ENCODE measurements around the gene FBN1.

DNA sequence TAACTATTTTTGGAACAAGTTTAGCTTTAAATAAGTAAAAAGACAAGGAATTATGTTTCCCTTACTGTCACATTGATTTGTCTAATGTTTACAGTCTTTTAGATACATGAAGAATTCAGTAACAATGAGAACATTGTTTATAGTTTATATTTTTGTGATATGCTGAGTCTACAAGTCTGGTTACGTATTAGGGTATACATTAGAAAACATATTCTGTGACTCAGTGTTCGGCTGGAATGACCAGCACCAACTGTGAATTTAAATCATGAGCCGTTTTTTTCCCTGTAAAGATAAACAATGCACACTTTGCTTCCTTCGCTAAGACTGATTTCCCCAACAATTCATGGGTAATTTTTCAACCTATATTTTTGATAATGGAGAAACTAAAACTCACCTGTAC lies 182.8 kb downstream of the FBN1 start:
- no peak for TF ChIP-seq POLR2A (IDR thresholded peaks at IDR 0.05)
- TF ChIP-seq, protein P1, sequence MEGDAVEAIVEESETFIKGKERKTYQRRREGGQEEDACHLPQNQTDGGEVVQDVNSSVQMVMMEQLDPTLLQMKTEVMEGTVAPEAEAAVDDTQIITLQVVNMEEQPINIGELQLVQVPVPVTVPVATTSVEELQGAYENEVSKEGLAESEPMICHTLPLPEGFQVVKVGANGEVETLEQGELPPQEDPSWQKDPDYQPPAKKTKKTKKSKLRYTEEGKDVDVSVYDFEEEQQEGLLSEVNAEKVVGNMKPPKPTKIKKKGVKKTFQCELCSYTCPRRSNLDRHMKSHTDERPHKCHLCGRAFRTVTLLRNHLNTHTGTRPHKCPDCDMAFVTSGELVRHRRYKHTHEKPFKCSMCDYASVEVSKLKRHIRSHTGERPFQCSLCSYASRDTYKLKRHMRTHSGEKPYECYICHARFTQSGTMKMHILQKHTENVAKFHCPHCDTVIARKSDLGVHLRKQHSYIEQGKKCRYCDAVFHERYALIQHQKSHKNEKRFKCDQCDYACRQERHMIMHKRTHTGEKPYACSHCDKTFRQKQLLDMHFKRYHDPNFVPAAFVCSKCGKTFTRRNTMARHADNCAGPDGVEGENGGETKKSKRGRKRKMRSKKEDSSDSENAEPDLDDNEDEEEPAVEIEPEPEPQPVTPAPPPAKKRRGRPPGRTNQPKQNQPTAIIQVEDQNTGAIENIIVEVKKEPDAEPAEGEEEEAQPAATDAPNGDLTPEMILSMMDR (IDR thresholded peaks at IDR 0.05) = no peak

Data from esophagus squamous epithelium (tissue), 4 donors.